ENCODE data around the gene BABAM2. TPM values are rescaled to one million over a fixed set of nuclear protein-coding genes. Genes with fewer than 3 reads are reported as not detected.
A peak's percentile ranks its signal among the peaks of the same experiment; 100 is the strongest.

Gene BABAM2
- total RNA-seq, 1 donor from 2014 or later, result 41.0 TPM

DNA sequence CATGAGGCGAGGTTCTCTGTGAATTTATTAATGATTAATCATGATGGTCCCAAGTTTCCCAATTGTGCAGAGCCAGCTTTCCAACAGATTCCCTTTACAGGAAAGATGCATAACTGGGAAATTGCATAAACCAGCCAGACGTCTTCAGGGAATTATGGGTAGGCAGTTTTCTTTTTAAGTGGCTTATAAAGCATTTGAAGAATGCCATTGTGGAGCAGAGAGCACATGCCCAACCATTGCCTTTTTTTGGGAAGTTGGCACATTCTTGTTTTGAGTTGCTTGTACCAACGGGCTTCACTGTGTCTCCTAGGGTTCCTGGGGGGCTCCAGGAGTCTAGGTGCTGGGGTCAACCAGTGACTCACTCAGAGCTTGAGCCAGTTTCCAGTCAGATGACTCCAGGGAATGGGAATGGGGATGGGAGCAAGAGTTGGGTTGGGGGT lies 270.5 kb downstream of the BABAM2 start:
- Histone ChIP-seq H3K4me3 (no peak overlapping the region), H3K36me3 (no peaks in the 10 kb centered on the region), H3K27ac (peak overlapping the region; percentile 88), H3K9me3 (peaks cover 2% of the 10 kb centered on the region), H3K4me1 (peaks cover 53% of the 10 kb centered on the region), H3K27me3 (no peaks in the 10 kb centered on the region)
- TF ChIP-seq, protein P1, sequence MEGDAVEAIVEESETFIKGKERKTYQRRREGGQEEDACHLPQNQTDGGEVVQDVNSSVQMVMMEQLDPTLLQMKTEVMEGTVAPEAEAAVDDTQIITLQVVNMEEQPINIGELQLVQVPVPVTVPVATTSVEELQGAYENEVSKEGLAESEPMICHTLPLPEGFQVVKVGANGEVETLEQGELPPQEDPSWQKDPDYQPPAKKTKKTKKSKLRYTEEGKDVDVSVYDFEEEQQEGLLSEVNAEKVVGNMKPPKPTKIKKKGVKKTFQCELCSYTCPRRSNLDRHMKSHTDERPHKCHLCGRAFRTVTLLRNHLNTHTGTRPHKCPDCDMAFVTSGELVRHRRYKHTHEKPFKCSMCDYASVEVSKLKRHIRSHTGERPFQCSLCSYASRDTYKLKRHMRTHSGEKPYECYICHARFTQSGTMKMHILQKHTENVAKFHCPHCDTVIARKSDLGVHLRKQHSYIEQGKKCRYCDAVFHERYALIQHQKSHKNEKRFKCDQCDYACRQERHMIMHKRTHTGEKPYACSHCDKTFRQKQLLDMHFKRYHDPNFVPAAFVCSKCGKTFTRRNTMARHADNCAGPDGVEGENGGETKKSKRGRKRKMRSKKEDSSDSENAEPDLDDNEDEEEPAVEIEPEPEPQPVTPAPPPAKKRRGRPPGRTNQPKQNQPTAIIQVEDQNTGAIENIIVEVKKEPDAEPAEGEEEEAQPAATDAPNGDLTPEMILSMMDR (IDR thresholded peaks at IDR 0.05), result no peak
- no peak for TF ChIP-seq POLR2AphosphoS5 (IDR thresholded peaks at IDR 0.05; ENCODE audit: insufficient read depth in 1 of 2, low read depth in 1 of 2)
- no peak for TF ChIP-seq POLR2A (IDR thresholded peaks at IDR 0.05)
- intact Hi-C loops (cut with DNase I), result no loop called here
- no peak for DNase-seq (ENCODE audit: extremely low spot score in 2 of 2)

- no peaks in the 10 kb centered on the region for H3K9me3 ChIP-seq
- intact Hi-C loops (cut with DNase I), result no loop called here
- H3K4me3 ChIP-seq, result no peak overlapping the region
- H3K27me3 ChIP-seq, result no peaks in the 10 kb centered on the region
- H3K4me1 ChIP-seq, result peaks cover 55% of the 10 kb centered on the region
- H3K27ac ChIP-seq, result peak overlapping the region; percentile 88
- no peaks in the 10 kb centered on the region for H3K36me3 ChIP-seq
- TF ChIP-seq, protein P1 (IDR thresholded peaks at IDR 0.05), result no peak
- TF ChIP-seq POLR2AphosphoS5 (IDR thresholded peaks at IDR 0.05; ENCODE audit: insufficient read depth in 1 of 2, low read depth in 1 of 2) (no peak), POLR2A (IDR thresholded peaks at IDR 0.05) (no peak)
- no peak for DNase-seq (ENCODE audit: extremely low spot score in 2 of 2)
These were observed 270.9 kb downstream of the BABAM2 start for GRCh38 chr2:28161466-28161865.

DNA sequence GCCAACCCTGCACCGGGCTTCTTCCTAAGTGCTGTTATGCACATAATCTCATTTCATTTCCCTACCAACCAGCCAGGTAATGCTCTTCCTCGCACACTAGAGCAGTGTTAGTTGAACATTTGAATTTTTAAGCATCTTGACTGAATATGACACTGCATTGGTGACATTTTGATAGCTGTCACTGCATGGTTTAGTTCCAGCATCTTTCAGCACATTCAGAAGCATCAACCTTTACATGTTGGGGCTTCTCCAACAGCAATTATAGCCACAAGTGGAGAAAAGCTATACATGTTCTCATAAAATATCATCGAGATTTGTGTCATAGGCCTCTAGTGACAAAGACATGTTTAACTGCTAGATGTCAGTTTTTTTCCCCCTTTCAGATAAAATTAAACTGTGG lies 272.0 kb downstream of the BABAM2 start:
- no peaks in the 10 kb centered on the region for H3K9me3 ChIP-seq
- no peak overlapping the region for H3K4me3 ChIP-seq
- H3K27me3 ChIP-seq, result no peaks in the 10 kb centered on the region
- intact Hi-C loops (cut with DNase I), result no loop called here
- H3K4me1 ChIP-seq, result peaks cover 55% of the 10 kb centered on the region
- DNase-seq (ENCODE audit: extremely low spot score in 2 of 2), result no peak
- H3K27ac ChIP-seq, result peak overlapping the region; percentile 88
- TF ChIP-seq POLR2AphosphoS5 (IDR thresholded peaks at IDR 0.05; ENCODE audit: insufficient read depth in 1 of 2, low read depth in 1 of 2), result no peak
- TF ChIP-seq, protein P1 (IDR thresholded peaks at IDR 0.05), result no peak
- no peak for TF ChIP-seq POLR2A (IDR thresholded peaks at IDR 0.05)
- H3K36me3 ChIP-seq, result no peaks in the 10 kb centered on the region

DNA sequence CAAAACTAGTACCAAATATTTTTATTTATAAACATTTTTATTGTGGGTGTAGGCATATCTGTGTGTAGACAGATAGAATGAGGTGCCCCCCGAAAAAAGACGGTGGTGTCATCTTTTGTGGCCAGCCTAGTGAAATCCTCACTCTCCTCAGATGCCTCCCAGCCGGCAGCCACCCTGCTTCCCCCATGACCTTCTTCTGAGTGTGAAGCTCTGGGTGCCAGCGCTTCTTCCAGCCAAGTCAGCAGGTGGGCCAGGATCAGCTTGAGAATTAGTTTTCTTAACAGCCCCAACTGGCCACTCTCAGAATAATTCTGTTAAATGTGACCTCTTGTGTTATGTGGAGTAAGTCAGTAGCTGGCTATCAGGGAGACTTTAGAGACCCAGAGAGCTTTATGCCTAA lies 272.5 kb downstream of the BABAM2 start:
- DNase-seq (ENCODE audit: extremely low spot score in 2 of 2), result no peak
- Histone ChIP-seq H3K4me1 (peaks cover 55% of the 10 kb centered on the region), H3K36me3 (no peaks in the 10 kb centered on the region), H3K27me3 (no peaks in the 10 kb centered on the region), H3K27ac (peak overlapping the region; percentile 88), H3K9me3 (no peaks in the 10 kb centered on the region), H3K4me3 (no peak overlapping the region)
- intact Hi-C loops (cut with DNase I), result no loop called here
- TF ChIP-seq POLR2AphosphoS5 (IDR thresholded peaks at IDR 0.05; ENCODE audit: insufficient read depth in 1 of 2, low read depth in 1 of 2) (no peak), POLR2A (IDR thresholded peaks at IDR 0.05) (no peak)
- TF ChIP-seq, protein P1 (IDR thresholded peaks at IDR 0.05), result no peak

DNA sequence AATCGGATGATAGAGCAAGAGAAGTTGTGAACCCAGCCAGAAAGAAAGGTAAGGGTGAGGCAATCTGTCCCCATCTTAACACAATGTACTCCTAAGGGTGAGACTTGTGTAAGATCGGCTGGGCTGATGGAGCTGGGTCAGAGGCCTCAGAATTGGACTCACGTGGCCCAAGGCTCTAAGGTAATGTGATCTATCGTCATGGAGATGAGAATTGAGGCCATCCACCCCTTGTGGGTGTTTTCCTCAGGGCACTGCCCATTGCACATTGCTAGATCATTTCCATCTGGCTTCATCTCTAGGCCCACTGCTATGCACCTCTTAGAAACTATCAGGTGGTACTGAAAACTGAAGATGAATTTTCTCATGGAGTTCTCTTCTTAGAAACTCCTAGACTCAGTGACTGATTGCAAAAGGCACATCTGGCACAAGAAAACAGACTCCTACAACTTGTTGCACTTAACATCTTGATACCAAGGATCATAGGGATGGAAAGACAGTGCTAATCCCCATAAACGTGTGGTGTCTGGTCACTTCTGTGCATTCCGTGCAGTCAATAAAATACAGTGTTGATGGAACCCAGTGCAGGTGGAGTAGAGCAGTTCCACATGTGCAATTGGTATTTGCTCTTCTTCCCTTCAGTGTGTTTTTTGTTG lies 273.2 kb downstream of the BABAM2 start:
- Histone ChIP-seq H3K4me3 (no peak overlapping the region), H3K36me3 (no peaks in the 10 kb centered on the region), H3K9me3 (no peaks in the 10 kb centered on the region), H3K27ac (peak overlapping the region; percentile 88), H3K27me3 (no peaks in the 10 kb centered on the region), H3K4me1 (peaks cover 55% of the 10 kb centered on the region)
- intact Hi-C loops (cut with DNase I), result no loop called here
- DNase-seq (ENCODE audit: extremely low spot score in 2 of 2), result no peak
- TF ChIP-seq POLR2A (IDR thresholded peaks at IDR 0.05) (no peak), POLR2AphosphoS5 (IDR thresholded peaks at IDR 0.05; ENCODE audit: insufficient read depth in 1 of 2, low read depth in 1 of 2) (no peak)
- TF ChIP-seq, protein P1 (IDR thresholded peaks at IDR 0.05), result no peak

All from vagina (tissue), 2 donors.